A549 treated with AZD2906 at 1 μM for 4 hours (cell line): ENCODE results near the gene PCDHA2. TPM values are rescaled to one million over a fixed set of nuclear protein-coding genes. Genes with fewer than 3 reads are reported as not detected.

Experiments used
- total RNA-seq: library from RNA; stranded (reverse); fragments of 200-300 nt; extraction: Qiagen RNA extraction; gene quantifications from 5 replicates; pipeline ENCODE4 v1.2.3, GENCODE V29; 2022

Gene PCDHA2
- total RNA-seq = 0.02 to 0.09 TPM (median 0.06 TPM) in 5 replicates

GRCh38 chr5:140794595-140795258 lies at the start of gene PCDHA2:
TSS of gene PCDHA2 (plus strand) at chr5:140794852.

GRCh38 chr5:140785905-140786686 lies 8.6 kb upstream of the PCDHA2 start, which contains the start of gene PCDHA1:
TSS of gene PCDHA1 (plus strand) at chr5:140786140.

DNA sequence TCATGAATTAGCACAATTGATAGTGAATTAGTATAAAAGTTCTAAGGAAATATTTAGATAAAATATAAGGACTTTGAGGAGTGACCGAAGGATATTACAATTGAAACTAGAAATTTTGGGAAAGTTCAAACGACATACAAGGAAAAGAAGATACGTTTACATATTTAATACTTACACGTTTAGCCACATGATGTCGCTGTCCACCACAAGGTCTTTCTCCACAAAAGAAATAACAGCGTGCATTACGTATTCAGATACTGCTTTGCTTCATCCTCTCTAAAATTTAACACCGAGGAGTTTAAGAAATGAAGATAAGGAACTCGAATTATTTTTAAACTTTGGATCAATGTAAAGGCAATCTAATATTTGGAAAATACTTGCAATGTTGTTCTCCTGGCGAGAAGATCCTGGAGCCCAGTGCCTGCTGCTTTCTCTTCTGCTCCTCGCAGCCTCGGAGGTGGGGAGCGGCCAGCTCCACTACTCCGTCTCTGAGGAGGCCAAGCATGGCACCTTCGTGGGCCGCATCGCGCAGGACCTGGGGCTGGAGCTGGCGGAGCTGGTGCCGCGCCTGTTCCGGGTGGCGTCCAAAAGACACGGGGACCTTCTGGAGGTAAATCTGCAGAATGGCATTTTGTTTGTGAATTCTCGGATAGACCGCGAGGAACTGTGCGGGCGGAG lies 6.3 kb downstream of the PCDHA2 start, which contains the start of gene PCDHA3:
Gene PCDHA3 (plus strand): TSS at position 242 of the 678 bp plus-strand sequence.

DNA sequence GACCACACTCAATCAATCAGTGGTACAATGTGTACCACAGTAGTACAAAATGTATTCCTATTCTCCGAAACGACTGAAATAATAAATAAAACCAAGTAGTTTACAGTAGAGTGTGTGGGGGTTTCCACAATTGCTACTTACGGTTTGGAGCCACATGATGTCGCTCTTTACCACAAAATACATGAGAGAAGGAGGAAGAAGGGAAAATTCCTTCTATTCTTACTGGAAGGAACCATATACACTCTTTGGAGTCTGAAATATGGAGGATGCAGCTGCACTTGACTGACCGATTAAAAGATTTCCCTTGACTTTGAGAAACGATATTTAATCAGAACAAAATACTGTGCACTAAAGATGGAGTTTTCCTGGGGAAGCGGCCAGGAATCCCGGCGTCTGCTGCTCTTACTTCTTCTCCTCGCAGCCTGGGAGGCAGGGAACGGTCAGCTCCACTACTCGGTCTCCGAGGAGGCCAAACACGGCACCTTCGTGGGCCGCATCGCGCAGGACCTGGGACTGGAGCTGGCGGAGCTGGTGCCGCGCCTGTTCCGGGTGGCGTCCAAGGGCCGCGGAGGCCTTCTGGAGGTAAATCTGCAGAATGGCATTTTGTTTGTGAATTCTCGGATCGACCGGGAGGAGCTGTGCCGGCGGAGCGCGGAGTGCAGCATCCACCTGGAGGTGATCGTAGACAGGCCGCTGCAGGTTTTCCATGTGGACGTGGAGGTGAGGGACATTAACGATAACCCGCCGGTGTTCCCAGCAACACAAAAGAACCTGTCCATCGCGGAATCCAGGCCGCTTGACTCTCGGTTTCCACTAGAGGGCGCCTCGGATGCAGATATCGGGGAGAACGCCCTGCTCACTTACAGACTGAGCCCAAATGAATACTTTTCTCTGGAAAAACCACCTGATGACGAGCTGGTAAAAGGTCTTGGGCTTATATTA lies 12.5 kb downstream of the PCDHA2 start, which contains the start of gene PCDHA4:
Gene PCDHA4 (plus strand): TSS at position 235 of the 942 bp plus-strand sequence.

GRCh38 chr5:140821375-140822280 lies 27.0 kb downstream of the PCDHA2 start, which contains the start of gene PCDHA5:
TSS of gene PCDHA5 (plus strand) at chr5:140821613.

DNA sequence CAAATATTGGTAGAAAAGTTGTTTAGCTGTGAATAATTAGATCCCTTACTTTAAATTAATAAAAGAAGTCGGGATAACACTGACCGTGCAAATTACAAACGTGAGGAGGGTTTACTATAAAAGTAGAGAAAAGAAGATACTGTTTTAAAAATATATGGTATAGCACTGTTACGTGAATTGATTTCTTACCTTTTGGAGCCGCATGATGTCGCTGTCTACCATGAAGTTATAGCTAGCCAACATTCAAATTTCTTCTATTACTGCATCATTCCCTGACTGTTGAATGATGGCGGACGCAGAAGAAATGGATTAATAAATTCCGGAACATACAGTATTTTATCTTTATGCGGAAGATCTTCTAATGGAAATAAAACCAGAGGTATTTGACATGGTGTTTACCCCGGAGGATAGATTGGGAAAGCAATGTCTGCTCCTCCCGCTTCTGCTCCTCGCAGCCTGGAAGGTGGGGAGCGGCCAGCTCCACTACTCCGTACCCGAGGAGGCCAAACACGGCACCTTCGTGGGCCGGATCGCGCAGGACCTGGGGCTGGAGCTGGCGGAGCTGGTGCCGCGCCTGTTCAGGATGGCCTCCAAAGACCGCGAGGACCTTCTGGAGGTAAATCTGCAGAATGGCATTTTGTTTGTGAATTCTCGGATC lies 33.2 kb downstream of the PCDHA2 start, which contains the start of gene PCDHA6:
Gene PCDHA6 (plus strand): TSS at position 257 of the 658 bp plus-strand sequence. CDS start 132 bp downstream, at position 389.

DNA sequence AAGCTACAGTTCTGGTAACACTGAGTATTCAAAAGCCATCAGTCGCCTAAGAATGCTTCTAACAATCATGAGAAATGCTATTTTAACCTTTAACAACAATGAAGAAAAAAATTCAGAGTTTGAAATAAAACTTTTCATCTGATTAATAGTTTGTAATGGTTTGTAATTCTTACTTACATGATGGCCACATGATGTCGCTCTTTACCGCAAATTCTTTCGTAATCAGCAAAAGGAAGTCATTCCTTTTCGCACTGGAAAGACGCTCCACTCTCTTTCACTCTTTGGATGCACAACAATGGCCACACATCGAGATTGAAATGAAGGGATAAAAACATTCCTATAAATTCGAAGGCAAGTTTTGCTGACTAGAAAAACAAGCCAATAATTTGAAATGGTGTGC lies 39.3 kb downstream of the PCDHA2 start, which contains the start of gene PCDHA7:
Gene PCDHA7 (plus strand): TSS at position 277 of the 400 bp plus-strand sequence. CDS start 115 bp downstream, at position 392.

GRCh38 chr5:140840978-140841962 lies 46.6 kb downstream of the PCDHA2 start, which contains the start of gene PCDHA8:
TSS of gene PCDHA8 (plus strand) at chr5:140841187. CDS start at chr5:140841322, 135 bp downstream.

Other genes with a start within 250 kb of the PCDHA2 start
- gene EIF4EBP3, start 247.2 kb upstream of the PCDHA2 start, total RNA-seq = 1.4 to 3.2 TPM (median 2.3 TPM) in 5 replicates
- gene SRA1, start 237.4 kb upstream of the PCDHA2 start, total RNA-seq = 36.5 to 50.1 TPM (median 40.3 TPM) in 5 replicates
- gene APBB3, start 230.3 kb upstream of the PCDHA2 start, total RNA-seq = 3.6 to 7.1 TPM (median 5.5 TPM) in 5 replicates
- gene SLC35A4, start 230.0 kb upstream of the PCDHA2 start, total RNA-seq = 75.7 to 87.0 TPM (median 80.0 TPM) in 5 replicates
- 3.2 to 4.2 TPM (median 4.0 TPM) in 5 replicates for gene CD14, start 161.7 kb upstream of the PCDHA2 start, total RNA-seq
- gene TMCO6, start 155.4 kb upstream of the PCDHA2 start, total RNA-seq = 10.6 to 14.5 TPM (median 12.3 TPM) in 5 replicates
- gene NDUFA2, start 147.2 kb upstream of the PCDHA2 start, total RNA-seq = 100 to 127 TPM (median 113 TPM) in 5 replicates
- gene IK, start 147.0 kb upstream of the PCDHA2 start, total RNA-seq = 84.1 to 119 TPM (median 90.9 TPM) in 5 replicates
- gene WDR55, start 129.9 kb upstream of the PCDHA2 start, total RNA-seq = 27.3 to 29.3 TPM (median 27.7 TPM) in 5 replicates
- 0.42 to 0.92 TPM (median 0.60 TPM) in 5 replicates for gene DND1, start 121.3 kb upstream of the PCDHA2 start, total RNA-seq
- 71.6 to 81.2 TPM (median 75.8 TPM) in 5 replicates for gene HARS1, start 103.5 kb upstream of the PCDHA2 start, total RNA-seq
- 34.5 to 42.0 TPM (median 36.8 TPM) in 5 replicates for gene HARS2, start 103.4 kb upstream of the PCDHA2 start, total RNA-seq
- gene ZMAT2, start 94.4 kb upstream of the PCDHA2 start, total RNA-seq = 77.3 to 107 TPM (median 81.6 TPM) in 5 replicates
- gene PCDHA1, start 8.7 kb upstream of the PCDHA2 start, total RNA-seq = 0.14 to 0.26 TPM (median 0.22 TPM) in 5 replicates
- gene PCDHA3, start 6.2 kb downstream of the PCDHA2 start, total RNA-seq = 0.82 to 1.0 TPM (median 0.93 TPM) in 5 replicates
- 1.5 to 2.0 TPM (median 1.8 TPM) in 5 replicates for gene PCDHA4, start 12.2 kb downstream of the PCDHA2 start, total RNA-seq
- 0.60 to 0.89 TPM (median 0.70 TPM) in 5 replicates for gene PCDHA5, start 26.8 kb downstream of the PCDHA2 start, total RNA-seq
- 0.03 to 0.07 TPM (median 0.07 TPM) in 5 replicates for gene PCDHA6, start 33.1 kb downstream of the PCDHA2 start, total RNA-seq
- 0.06 to 0.12 TPM (median 0.08 TPM) in 5 replicates for gene PCDHA7, start 39.4 kb downstream of the PCDHA2 start, total RNA-seq
- 0.02 to 0.09 TPM (median 0.07 TPM) in 5 replicates for gene PCDHA8, start 46.3 kb downstream of the PCDHA2 start, total RNA-seq
- gene PCDHA9, start 53.5 kb downstream of the PCDHA2 start, total RNA-seq = 0.01 TPM in 2 of 5 replicates, not detected in the others
- gene PCDHA10, start 61.0 kb downstream of the PCDHA2 start, total RNA-seq = 0.01 to 0.02 TPM (median 0.01 TPM) in 3 of 5 replicates, not detected in the others
- gene PCDHA11, start 74.1 kb downstream of the PCDHA2 start, total RNA-seq = 0.04 to 0.24 TPM (median 0.08 TPM) in 5 replicates
- 3.0 to 3.2 TPM (median 3.1 TPM) in 5 replicates for gene PCDHA12, start 80.5 kb downstream of the PCDHA2 start, total RNA-seq
- 0.03 to 0.06 TPM (median 0.05 TPM) in 5 replicates for gene PCDHA13, start 87.3 kb downstream of the PCDHA2 start, total RNA-seq
- gene PCDHAC1, start 131.4 kb downstream of the PCDHA2 start, total RNA-seq = 1.7 to 2.2 TPM (median 1.9 TPM) in 5 replicates
- gene PCDHAC2, start 171.6 kb downstream of the PCDHA2 start, total RNA-seq = 3.2 to 5.7 TPM (median 3.6 TPM) in 5 replicates